Left forelimb (tissue), 1 donor: ENCODE data around the gene NOM1.
"Not testable (repeated sequence)": the region's sequence is repeated elsewhere in the genome, so short reads cannot be mapped to it uniquely, and the experiment has no call there.

Experiments used
- DNase-seq: peaks from one replicate; pipeline ENCODE4 v3.0.0-alpha.2; 2018; ENCODE audit warnings: low spot score

The NOM1 gene, protein sequence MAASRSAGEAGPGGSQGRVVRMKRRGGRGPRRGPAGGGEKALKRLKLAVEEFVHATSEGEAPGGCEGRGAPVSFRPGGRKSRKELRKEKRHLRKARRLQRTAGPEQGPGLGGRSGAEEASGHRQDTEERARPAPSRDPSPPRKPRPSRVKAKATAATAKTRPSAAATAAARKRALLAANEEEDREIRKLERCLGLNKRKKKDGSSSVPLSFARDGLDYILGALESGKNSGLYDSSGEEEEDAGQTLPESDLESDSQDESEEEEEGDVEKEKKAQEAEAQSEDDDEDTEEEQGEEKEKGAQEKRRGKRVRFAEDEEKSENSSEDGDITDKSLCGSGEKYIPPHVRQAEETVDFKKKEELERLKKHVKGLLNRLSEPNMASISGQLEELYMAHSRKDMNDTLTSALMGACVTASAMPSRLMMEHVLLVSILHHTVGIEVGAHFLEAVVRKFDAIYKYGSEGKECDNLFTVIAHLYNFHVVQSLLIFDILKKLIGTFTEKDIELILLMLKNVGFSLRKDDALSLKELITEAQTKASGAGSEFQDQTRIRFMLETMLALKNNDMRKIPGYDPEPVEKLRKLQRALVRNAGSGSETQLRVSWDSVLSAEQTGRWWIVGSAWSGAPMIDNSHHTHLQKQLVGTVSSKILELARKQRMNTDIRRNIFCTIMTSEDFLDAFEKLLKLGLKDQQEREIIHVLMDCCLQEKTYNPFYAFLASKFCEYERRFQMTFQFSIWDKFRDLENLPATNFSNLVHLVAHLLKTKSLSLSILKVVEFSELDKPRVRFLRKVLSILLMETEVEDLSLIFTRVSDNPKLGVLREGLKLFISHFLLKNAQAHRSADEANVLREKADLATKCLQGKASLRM

DNA sequence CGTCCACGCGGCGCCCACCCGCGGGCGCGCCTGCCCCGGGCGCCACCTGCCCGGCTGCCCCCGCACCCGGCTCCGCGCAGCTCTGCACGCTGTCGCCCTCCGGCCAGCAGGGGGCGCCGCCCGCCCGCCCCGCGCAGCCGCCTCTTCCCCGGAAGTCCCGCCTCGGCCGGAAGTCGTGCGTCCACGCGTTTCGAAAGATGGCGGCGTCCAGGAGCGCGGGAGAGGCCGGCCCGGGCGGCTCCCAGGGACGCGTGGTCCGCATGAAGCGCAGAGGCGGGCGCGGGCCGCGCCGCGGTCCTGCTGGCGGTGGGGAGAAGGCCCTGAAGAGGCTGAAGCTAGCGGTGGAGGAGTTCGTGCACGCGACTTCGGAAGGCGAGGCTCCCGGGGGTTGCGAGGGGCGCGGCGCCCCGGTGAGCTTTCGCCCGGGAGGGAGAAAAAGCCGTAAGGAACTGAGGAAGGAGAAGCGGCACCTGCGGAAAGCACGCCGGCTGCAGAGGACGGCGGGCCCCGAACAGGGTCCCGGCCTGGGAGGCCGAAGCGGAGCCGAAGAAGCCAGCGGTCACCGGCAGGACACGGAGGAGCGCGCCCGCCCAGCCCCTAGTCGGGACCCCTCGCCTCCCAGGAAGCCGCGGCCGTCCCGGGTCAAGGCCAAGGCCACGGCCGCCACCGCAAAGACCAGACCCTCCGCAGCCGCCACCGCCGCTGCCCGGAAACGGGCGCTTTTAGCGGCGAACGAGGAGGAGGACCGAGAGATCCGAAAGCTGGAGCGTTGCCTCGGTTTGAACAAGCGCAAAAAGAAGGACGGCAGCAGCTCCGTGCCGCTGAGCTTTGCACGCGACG is at the start of gene NOM1:
TSS of gene NOM1 (plus strand) at position 172 of the 840 bp plus-strand sequence. CDS start at position 198, 26 bp downstream.
- peak; percentile 94 for DNase-seq

GRCh38 chr7:156900093-156900492 is 49.4 kb upstream of the NOM1 start:
- not testable (repeated sequence) for DNase-seq

GRCh38 chr7:156903232-156903909 is 46.1 kb upstream of the NOM1 start:
- DNase-seq: no peak

- no peak for DNase-seq
These were observed 43.3 kb upstream of the NOM1 start for GRCh38 chr7:156906200-156906649.

GRCh38 chr7:156907656-156908055 is 41.9 kb upstream of the NOM1 start:
- no peak for DNase-seq

DNA sequence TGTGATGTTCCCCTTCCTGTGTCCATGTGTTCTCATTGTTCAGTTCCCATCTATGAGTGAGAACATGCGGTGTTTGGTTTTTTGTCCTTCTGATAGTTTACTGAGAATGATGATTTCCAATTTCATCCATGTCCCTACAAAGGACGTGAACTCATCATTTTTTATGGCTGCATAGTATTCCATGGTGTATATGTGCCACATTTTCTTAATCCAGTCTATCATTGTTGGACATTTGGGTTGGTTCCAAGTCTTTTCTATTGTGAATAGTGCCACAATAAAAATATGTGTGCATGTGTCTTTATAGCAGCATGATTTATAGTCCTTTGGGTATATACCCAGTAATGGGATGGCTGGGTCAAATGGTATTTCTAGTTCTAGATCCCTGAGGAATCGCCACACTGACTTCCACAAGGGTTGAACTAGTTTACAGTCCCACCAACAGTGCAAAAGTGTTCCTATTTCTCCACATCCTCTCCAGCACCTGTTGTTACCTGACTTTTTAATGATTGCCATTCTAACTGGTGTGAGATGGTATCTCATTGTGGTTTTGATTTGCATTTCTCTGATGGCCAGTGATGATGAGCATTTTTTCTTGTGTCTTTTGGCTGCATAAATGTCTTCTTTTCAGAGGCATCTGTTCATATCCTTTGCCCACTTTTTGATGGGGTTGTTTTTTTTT is 39.8 kb upstream of the NOM1 start:
- not testable (repeated sequence) for DNase-seq

DNA sequence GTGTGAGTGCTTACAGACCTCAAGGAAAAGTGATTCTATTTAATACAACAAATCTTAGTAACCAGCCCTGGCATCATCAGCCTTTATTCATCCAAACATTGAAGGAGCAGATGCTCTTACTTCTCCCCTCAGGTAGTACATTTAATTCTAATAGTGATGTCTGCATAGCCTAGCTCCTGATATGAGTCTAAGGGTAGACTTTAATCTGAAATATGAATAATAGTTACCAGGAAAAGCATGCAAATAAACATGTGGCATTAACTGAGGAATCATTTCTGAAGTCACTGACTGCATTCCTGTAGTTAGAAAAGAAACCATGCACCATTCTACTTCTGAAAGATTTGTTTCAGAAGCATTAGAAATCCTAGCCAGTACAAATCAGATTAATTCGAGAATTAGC is 30.9 kb upstream of the NOM1 start:
- no peak for DNase-seq

GRCh38 chr7:156919132-156919713 is 30.3 kb upstream of the NOM1 start:
- DNase-seq: no peak

DNA sequence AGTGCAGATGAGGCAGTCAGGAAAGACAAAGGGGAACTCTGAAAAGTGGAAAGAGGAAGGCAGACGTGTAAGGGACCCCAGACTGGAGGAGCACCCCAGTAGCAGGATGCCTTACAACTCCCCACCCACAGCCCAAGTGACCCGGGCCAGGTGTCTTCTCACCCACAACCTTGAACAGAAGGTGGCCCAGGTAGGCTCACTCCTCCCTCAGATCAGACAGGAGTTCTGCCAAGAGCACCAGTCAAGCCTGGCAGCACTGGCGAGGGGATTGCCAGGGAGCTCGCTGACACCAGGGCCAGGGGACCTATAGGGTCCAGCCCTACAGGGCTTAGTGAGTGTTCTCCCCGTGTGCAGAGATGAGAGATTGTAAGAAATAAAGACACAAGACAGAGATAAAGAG is 29.4 kb upstream of the NOM1 start:
- DNase-seq: no peak

GRCh38 chr7:156920487-156921373 is 28.8 kb upstream of the NOM1 start:
- DNase-seq: not testable (repeated sequence)

- DNase-seq: not testable (repeated sequence)
These were observed 27.2 kb upstream of the NOM1 start for GRCh38 chr7:156922304-156922703.

DNA sequence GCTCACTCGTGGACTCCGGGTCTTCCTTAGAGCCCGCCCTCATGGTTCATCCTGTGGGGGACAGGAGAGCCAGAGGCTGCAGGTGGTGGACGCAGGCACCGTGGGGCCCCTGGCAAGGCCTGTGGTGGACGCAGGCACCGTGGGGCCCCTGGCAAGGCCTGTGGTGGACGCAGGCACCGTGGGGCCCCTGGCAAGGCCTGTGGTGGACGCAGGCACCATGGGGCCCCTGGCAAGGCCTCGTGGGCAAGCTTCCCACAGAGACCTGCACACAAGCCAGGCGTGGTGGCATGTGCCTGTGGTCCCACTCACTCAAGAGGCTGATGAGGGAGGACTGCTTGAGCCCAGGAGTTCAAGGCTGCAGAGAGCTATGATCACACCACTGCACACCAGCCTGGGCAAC is 23.7 kb upstream of the NOM1 start:
- DNase-seq: not testable (repeated sequence)

DNA sequence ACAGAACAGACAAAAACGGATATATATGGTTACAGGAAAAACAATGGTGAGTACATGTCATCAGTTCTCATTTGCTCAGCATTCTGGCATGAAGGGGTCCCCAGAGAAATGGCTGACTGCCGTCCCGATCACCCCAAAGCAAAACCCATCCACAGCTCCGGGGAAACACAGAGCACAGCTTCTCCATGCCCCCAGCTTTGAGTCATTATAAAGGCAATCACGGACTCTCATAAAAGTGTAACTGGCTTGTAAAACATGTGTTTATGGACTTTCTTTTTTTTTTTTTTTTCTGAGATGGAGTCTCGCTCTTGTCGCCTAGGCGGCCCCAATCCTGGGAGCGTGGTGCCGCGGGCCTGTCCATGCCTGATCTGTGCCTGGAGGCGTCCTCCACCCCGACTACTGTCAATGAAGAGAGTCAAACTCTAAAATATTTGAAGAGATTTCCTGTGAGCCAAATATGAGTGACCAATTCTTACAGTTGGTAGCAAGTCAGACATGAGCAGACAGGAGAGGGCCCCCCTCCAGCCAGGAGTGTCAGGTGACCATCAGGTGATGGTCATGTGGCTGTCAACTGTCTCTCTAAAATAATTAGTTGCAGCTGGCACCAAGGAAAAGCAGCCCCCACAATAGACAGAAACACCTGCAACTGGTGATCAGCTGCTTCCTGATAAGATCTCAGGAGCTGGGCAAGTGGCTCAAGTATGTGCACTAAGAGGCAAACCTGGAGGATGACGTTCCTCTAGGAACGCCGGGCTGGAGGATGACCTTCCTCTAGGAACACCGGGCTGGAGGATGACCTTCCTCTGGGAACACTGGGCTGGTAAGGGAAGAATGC is 21.7 kb upstream of the NOM1 start:
- no peak for DNase-seq

DNA sequence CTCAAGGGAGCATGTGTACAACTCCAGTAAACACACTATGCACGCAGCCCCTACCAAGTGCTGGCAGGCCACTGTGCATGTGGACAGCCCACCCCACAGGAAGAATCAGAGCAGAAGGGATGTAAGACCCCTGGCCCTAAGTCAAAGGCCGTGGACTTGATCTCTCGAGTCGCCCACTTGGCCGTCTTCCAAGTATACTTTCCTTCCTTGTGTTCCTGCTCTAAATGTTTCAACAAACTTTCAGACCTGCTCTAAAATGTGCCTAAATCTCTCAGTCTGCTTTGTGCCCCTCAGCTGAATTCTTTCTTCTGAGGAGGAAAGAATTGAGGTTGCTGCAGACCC is 21.1 kb upstream of the NOM1 start:
- no peak for DNase-seq

DNA sequence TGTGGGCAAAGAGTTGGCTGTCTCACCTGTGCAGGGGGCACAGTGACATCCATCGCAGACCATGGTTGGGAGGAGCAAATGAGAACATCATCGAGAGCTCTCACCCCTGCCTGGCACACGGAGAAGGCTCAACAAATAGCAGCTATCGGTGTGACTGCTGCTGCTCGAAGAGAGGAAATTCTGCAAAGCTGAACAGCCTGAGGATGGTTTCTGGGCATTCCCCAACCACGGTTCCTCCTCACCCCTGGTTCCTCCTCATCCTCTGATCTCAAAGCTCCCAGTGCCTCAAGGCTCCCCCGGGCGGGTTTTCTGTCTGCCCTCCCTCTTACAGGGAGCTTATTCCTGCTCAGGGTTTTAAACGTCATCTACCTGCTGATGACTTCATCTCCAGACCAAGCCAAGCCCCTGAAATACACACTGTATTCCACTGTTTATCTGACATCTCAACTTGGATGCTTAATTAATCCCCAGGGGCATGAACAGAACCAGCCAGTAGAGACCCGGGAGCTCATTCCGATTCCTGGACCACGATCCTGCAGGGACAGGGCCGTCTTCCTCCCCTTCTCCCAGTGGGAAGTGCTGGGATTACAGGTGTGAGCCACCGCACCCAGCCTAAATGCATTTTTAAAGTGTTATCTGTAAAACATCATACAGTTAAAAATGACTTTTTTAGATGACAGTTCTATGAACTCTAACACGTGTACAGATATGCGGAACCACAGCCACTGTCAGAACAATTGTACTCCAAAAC is 19.5 kb upstream of the NOM1 start:
- no peak for DNase-seq

- no peak for DNase-seq
These were observed 17.5 kb upstream of the NOM1 start for GRCh38 chr7:156932006-156932405.

DNA sequence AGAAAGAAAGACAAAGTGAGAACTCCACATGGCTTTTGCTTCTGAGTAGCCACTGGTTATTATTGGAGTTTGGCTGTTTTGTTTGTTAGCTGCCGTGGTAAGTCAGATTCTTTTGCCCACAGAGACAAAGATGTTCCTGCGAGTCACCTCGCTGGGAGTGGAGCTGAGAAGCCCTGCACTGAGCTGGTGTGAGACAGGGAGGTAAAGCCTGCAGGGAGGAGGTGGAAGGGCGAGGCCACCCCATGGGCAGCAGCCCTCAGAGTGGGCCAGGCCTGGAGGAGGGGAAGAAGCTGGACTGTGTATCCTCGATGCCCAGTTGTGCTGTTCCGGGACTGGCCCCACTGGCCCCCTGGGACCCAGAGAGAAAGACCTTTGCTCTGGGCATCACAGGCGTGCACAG is 14.3 kb upstream of the NOM1 start:
- DNase-seq: no peak

DNA sequence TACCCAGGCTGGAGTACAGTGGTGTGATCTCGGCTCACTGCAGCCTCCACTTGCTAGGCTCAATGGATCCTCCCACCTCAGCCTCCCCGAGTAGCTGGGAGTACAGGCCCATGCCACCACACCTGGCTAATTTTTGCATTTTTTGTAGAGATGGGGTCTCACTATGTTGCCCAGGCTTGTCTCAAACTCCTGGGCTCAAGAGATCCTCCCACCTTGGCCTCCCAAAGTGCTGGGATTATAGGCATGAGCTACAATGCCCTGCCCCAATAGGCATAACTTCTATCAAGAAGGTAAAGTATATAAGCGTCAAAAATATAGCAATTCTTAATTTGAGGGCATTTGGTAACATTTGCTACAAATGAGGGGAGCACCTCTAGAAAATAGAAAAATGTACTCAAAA is 12.7 kb upstream of the NOM1 start:
- DNase-seq: not testable (repeated sequence)
